Measurements from ENCODE around the gene MAPK10.
"Not testable (repeated sequence)": the region's sequence is repeated elsewhere in the genome, so short reads cannot be mapped to it uniquely, and the experiment has no call there.

The MAPK10 gene

GRCh38 chr4:86338989-86339388 is 20.9 kb downstream of the MAPK10 start:
- no peak for DNase-seq (ENCODE audit: low read depth in 2 of 2)

GRCh38 chr4:86338521-86338920 is 21.3 kb downstream of the MAPK10 start:
- no peak for DNase-seq (ENCODE audit: low read depth in 2 of 2)

GRCh38 chr4:86334020-86334750 is 25.7 kb downstream of the MAPK10 start:
- no peak for DNase-seq (ENCODE audit: low read depth in 2 of 2)

GRCh38 chr4:86333236-86333635 is 26.6 kb downstream of the MAPK10 start:
- no peak for DNase-seq (ENCODE audit: low read depth in 2 of 2)

GRCh38 chr4:86330961-86331742 is 28.7 kb downstream of the MAPK10 start:
- no peak for DNase-seq (ENCODE audit: low read depth in 2 of 2)

- not testable (repeated sequence) for DNase-seq (ENCODE audit: low read depth in 2 of 2)
Measured at GRCh38 chr4:86330411-86330810, 29.4 kb downstream of the MAPK10 start.

GRCh38 chr4:86329431-86329830 is 30.4 kb downstream of the MAPK10 start:
- DNase-seq (ENCODE audit: low read depth in 2 of 2) = no peak

GRCh38 chr4:86326400-86326799 is 33.5 kb downstream of the MAPK10 start:
- DNase-seq (ENCODE audit: low read depth in 2 of 2) = no peak

- DNase-seq (ENCODE audit: low read depth in 2 of 2) = no peak
Measured at GRCh38 chr4:86319390-86319789, 40.5 kb downstream of the MAPK10 start.

- DNase-seq (ENCODE audit: low read depth in 2 of 2) = no peak
Measured at GRCh38 chr4:86315579-86315978, 44.3 kb downstream of the MAPK10 start.

- DNase-seq (ENCODE audit: low read depth in 2 of 2) = no peak
Measured at GRCh38 chr4:86313656-86314055, 46.2 kb downstream of the MAPK10 start.

GRCh38 chr4:86307432-86307831 is 52.4 kb downstream of the MAPK10 start:
- no peak for DNase-seq (ENCODE audit: low read depth in 2 of 2)

GRCh38 chr4:86306816-86307215 is 53.0 kb downstream of the MAPK10 start:
- DNase-seq (ENCODE audit: low read depth in 2 of 2) = no peak

GRCh38 chr4:86302830-86303229 is 57.0 kb downstream of the MAPK10 start:
- DNase-seq (ENCODE audit: low read depth in 2 of 2) = no peak

- no peak for DNase-seq (ENCODE audit: low read depth in 2 of 2)
Measured at GRCh38 chr4:86302251-86302650, 57.6 kb downstream of the MAPK10 start.

- no peak for DNase-seq (ENCODE audit: low read depth in 2 of 2)
Measured at GRCh38 chr4:86300516-86300915, 59.3 kb downstream of the MAPK10 start.

GRCh38 chr4:86296865-86297264 is 63.0 kb downstream of the MAPK10 start:
- no peak for DNase-seq (ENCODE audit: low read depth in 2 of 2)

GRCh38 chr4:86294883-86295282 is 65.0 kb downstream of the MAPK10 start:
- DNase-seq (ENCODE audit: low read depth in 2 of 2) = no peak

GRCh38 chr4:86291180-86291579 is 68.7 kb downstream of the MAPK10 start:
- no peak for DNase-seq (ENCODE audit: low read depth in 2 of 2)

GRCh38 chr4:86286726-86287125 is 73.1 kb downstream of the MAPK10 start:
- no peak for DNase-seq (ENCODE audit: low read depth in 2 of 2)

GRCh38 chr4:86283371-86283770 is 76.5 kb downstream of the MAPK10 start:
- no peak for DNase-seq (ENCODE audit: low read depth in 2 of 2)

- no peak for DNase-seq (ENCODE audit: low read depth in 2 of 2)
Measured at GRCh38 chr4:86280246-86280645, 79.6 kb downstream of the MAPK10 start.

- no peak for DNase-seq (ENCODE audit: low read depth in 2 of 2)
Measured at GRCh38 chr4:86279293-86279960, 80.4 kb downstream of the MAPK10 start.
